ENCODE results near the gene MYLIP.

Gene MYLIP

DNA sequence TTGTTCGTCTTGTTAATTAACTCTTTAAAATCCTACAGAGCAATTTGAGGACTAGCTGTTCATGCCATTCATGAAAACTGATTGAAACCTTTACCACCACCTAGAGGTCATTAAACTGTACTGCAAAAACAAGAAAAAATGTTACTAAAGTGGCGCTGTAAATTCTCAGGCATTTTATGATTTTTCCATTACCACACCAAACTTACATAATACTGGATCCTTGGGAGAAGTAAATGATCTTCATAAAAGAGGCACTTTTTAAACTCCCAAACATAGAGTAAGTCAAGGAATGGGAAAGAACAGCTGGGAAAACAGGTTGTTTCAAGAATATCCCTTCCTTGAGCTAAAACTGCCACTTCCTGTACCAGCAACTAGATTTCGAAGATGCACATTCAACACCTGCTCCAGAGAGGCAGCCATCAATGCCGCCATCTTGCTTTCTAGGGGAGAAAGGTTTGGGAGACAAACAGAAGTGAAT is 54.3 kb downstream of the MYLIP start:
- H3K4me3 ChIP-seq (ENCODE audit: low read depth, low read length) = no peak overlapping the region
- TF ChIP-seq, protein P1, sequence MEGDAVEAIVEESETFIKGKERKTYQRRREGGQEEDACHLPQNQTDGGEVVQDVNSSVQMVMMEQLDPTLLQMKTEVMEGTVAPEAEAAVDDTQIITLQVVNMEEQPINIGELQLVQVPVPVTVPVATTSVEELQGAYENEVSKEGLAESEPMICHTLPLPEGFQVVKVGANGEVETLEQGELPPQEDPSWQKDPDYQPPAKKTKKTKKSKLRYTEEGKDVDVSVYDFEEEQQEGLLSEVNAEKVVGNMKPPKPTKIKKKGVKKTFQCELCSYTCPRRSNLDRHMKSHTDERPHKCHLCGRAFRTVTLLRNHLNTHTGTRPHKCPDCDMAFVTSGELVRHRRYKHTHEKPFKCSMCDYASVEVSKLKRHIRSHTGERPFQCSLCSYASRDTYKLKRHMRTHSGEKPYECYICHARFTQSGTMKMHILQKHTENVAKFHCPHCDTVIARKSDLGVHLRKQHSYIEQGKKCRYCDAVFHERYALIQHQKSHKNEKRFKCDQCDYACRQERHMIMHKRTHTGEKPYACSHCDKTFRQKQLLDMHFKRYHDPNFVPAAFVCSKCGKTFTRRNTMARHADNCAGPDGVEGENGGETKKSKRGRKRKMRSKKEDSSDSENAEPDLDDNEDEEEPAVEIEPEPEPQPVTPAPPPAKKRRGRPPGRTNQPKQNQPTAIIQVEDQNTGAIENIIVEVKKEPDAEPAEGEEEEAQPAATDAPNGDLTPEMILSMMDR (IDR thresholded peaks at IDR 0.05; ENCODE audit: borderline replicate concordance, insufficient read depth, low read depth, low read length) = peak; percentile 34; the same call in 1 of the 2 replicates

DNA sequence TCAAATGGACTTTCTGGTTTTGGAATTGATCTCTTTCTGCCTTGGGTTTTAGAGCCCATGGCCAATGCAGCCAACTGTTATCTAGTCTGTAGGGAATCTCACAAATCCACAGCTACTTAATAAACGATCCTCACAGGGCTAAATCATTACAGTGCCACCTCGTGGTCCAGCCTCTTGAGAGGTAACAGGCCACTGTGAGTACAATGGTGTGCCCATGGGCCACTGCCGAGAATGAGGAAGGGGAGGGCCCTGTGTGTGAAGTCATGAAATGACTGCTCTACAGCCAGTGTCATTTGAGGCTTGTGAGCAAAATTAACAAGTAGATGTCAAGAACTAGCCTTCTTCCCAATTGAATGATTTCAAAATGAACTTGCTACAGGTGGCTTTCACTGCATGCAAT is 55.2 kb downstream of the MYLIP start:
- no peak overlapping the region for H3K4me3 ChIP-seq (ENCODE audit: low read depth, low read length)
- TF ChIP-seq, protein P1 (IDR thresholded peaks at IDR 0.05; ENCODE audit: borderline replicate concordance, insufficient read depth, low read depth, low read length) = peak; percentile 32; the same call in 1 of the 2 replicates

DNA sequence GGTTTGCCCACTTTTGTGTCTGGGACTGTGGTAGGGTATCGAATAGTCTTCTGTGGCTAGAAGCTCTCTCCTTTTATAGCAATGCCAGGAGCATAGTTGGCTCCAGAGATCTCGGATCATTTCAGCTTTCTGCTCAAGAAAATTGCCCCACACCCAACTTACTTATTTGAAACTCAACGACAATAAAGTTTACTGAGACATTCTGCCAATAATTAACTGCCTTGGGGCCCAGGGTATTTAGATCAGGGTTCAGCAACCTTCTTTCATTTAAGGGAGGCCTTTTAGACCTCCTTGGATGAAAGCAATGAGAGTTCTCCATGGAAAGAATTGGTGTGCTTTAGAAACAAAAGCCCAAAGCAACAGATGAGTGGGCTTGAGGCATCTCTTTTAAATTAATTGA is 55.7 kb downstream of the MYLIP start:
- H3K4me3 ChIP-seq (ENCODE audit: low read depth, low read length) = no peak overlapping the region
- TF ChIP-seq, protein P1 (IDR thresholded peaks at IDR 0.05; ENCODE audit: borderline replicate concordance, insufficient read depth, low read depth, low read length) = no peak

DNA sequence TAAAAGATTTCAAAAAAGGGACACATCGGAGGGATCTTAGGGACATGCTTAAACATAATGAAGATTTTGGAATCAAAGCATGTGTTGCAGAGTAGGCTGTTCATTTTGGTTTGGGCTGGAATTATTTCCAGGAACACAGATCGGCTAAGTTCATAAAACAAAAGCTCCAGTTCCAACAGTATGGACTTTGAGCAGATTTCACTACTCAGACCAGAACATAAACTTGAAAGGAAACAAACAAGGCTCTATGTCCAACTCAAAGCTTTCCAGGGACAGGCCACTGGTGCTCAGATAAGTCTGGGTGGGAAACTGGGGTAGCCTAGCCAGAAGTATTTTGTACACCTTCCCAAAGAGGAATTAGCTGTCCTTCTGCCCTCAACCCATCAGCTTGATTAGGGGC is 58.3 kb downstream of the MYLIP start:
- H3K4me3 ChIP-seq (ENCODE audit: low read depth, low read length) = no peak overlapping the region
- TF ChIP-seq, protein P1 (IDR thresholded peaks at IDR 0.05; ENCODE audit: borderline replicate concordance, insufficient read depth, low read depth, low read length) = no peak

DNA sequence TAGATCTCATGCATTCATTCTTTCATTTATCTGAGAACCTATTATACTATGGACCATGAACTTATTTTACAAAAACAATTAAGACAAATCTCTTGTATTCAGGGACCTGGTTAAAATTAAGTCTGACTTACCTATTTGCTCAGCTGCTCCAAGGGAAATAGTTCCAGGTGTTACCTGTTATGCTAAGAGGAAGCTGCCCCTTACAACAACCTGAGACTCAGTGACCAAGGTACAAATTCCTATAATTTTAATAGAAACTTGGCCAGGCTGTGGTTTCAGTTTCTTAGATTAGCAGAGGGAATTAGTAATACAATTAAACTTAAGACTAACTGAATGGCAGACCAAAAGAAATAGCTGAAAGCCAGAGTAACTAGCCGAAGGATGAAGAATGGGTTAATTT is 61.3 kb downstream of the MYLIP start:
- no peak overlapping the region for H3K4me3 ChIP-seq (ENCODE audit: low read depth, low read length)
- TF ChIP-seq, protein P1 (IDR thresholded peaks at IDR 0.05; ENCODE audit: borderline replicate concordance, insufficient read depth, low read depth, low read length) = no peak

DNA sequence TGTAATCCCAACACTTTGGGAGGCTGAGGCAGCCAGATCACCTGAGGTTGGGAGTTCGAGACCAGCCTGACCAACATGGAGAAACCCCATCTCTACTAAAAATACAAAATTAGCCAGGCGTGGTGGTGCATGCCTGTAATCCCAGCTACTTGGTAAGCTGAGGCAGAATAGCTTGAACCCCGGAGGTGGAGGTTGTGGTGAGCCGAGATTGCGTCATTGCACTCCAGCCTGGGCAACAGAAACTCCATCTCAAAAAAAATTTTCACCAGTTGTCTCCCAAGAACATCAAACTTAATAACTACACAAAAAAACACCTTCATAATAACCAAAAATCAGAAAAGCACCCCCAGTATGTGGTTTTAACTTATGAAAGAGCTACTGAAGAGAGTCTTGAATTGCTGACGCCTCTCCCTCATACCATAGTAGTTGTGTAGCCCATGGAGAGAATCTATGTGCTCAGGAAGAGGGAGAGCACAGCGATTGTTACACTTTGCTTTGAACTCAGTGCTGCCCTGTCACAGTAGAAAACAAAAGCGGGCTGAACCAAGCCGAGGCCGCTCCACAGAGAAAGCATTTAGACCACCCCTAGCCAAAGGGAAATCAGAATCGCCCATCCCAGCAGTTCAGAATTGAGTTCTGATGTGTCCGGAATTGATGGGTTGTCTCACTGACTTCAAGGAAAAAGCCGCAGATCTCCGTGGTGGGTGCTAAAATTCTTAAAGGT is 67.5 kb downstream of the MYLIP start:
- TF ChIP-seq, protein P1 (IDR thresholded peaks at IDR 0.05; ENCODE audit: borderline replicate concordance, insufficient read depth, low read depth, low read length) = no peak
- H3K4me3 ChIP-seq (ENCODE audit: low read depth, low read length) = no peak overlapping the region

DNA sequence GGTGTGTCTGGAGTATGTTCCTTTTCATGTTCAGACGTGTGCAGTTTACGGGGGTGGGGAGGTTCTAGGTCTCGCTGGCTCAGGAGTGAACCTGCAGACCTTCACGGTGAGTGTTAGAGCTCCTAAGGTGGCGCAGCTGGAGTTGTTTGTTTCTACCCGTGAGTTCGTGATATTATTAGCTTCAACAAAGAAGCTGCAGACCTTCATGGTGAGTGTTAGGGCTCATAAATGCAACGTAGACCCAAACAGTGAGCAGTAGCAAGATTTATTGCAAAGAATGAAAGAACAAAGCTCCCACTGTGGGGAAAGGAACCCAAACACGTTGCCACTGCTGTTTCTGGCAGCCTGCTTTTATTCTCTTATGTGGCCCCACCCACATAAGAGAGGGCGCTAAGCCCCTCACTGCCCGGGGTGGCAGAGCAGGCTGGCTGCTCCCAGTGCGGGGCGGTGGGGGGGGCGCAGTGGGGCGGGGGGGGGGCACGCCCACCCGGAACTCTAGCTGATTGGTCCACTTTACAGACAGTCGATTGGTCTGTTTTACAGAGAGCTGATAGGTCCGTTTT is 68.2 kb downstream of the MYLIP start:
- TF ChIP-seq, protein P1 (IDR thresholded peaks at IDR 0.05; ENCODE audit: borderline replicate concordance, insufficient read depth, low read depth, low read length) = no peak
- no peak overlapping the region for H3K4me3 ChIP-seq (ENCODE audit: low read depth, low read length)
